Right lung (tissue), 10 donors: ENCODE data around the gene C16orf54. TPM values are rescaled to one million over a fixed set of nuclear protein-coding genes. Genes with fewer than 3 reads are reported as not detected.
"Not testable (repeated sequence)": the region's sequence is repeated elsewhere in the genome, so short reads cannot be mapped to it uniquely, and the experiment has no call there.

Source experiments
- DNase-seq, 2 donors: peaks; one replicate each; pipeline ENCODE4 v3.0.0-alpha.2; 2013
- long read RNA-seq, 8 donors: transcript quantifications; one replicate each; lab custom pipeline, GENCODE V29; 2026
- polyA plus RNA-seq, 5 donors: library from polyadenylated mRNA; unstranded; fragments of 120-200 nt; gene quantifications; one replicate each; pipeline versions ENCODE4 v1.2.1 to v1.2.3, GENCODE V29; 2013; ENCODE audit warnings: inconsistent platforms in 1 of 5, low replicate concordance in 1 of 5; ENCODE audit not compliant: insufficient read length in 5 of 5, insufficient read depth in 1 of 5

C16orf54 gene
- polyA plus RNA-seq, result under 1 TPM; 0.43 to 0.78 (median 0.62) TPM
- long read RNA-seq, donor 1, result 0 reads
- long read RNA-seq, donor 2, result 0 reads
- long read RNA-seq, donor 3, partial matches to known transcripts, result 0 of 1 reads
- long read RNA-seq, donor 3, other reads (novel, unspliced or antisense), result 0 of 1 reads
- long read RNA-seq, donor 4, partial matches to known transcripts, result 0 of 1 reads
- long read RNA-seq, donor 4, other reads (novel, unspliced or antisense), result 0 of 1 reads
- long read RNA-seq, donor 5, partial matches to known transcripts, result 114 of 114 reads
- long read RNA-seq, donor 5, other reads (novel, unspliced or antisense), result 0 of 114 reads
- long read RNA-seq, donor 6, result 0 reads
- long read RNA-seq, donor 7, result 0 reads
- long read RNA-seq, donor 8, result 0 reads

- no peak for DNase-seq
Measured at GRCh38 chr16:29745853-29746345, at the start of gene C16orf54. Gene C16orf54 (minus strand): TSS chr16:29745990. CDS start chr16:29744951, 1,039 bp downstream.

GRCh38 chr16:29794231-29794710, 48.5 kb upstream of the C16orf54 start:
- DNase-seq, result no peak

GRCh38 chr16:29793153-29793552, 47.4 kb upstream of the C16orf54 start:
- not testable (repeated sequence) for DNase-seq

- DNase-seq, result no peak
Measured at GRCh38 chr16:29791845-29792807, 46.3 kb upstream of the C16orf54 start.

- DNase-seq, result no peak
Measured at GRCh38 chr16:29790949-29791844, 45.4 kb upstream of the C16orf54 start.

GRCh38 chr16:29790183-29790948, 44.6 kb upstream of the C16orf54 start, which contains the start of gene KIF22:
Gene KIF22 (plus strand): TSS chr16:29790751. CDS start chr16:29790760, 9 bp downstream.
- DNase-seq, result peak; percentile 100

GRCh38 chr16:29789775-29790182, 44.0 kb upstream of the C16orf54 start:
- DNase-seq, result no peak

- DNase-seq, result not testable (repeated sequence)
Measured at GRCh38 chr16:29787155-29787554, 41.4 kb upstream of the C16orf54 start.

GRCh38 chr16:29784901-29785500, 39.2 kb upstream of the C16orf54 start:
- no peak for DNase-seq

GRCh38 chr16:29784157-29784556, 38.4 kb upstream of the C16orf54 start:
- no peak for DNase-seq

GRCh38 chr16:29783094-29783953, 37.5 kb upstream of the C16orf54 start:
- DNase-seq, result not testable (repeated sequence)

GRCh38 chr16:29779474-29779873, 33.7 kb upstream of the C16orf54 start:
- no peak for DNase-seq

- no peak for DNase-seq
Measured at GRCh38 chr16:29777576-29778350, 32.0 kb upstream of the C16orf54 start, which contains the start of gene ZG16. Gene ZG16 (plus strand): TSS chr16:29778256. CDS start chr16:29779267, 1,011 bp downstream.

- DNase-seq, result no peak
Measured at GRCh38 chr16:29775742-29776408, 30.1 kb upstream of the C16orf54 start.

GRCh38 chr16:29774730-29775129, 28.9 kb upstream of the C16orf54 start:
- no peak for DNase-seq

- DNase-seq, result not testable (repeated sequence)
Measured at GRCh38 chr16:29772330-29772729, 26.5 kb upstream of the C16orf54 start.
